Erythroblast (primary cell): ENCODE measurements around the gene PRTG.
"Not testable (repeated sequence)": the region's sequence is repeated elsewhere in the genome, so short reads cannot be mapped to it uniquely, and the experiment has no call there.

ENCODE experiments used
- DNase-seq, 2 experiments: peaks; one replicate each; lab custom pipeline; 2025; lab: John Stamatoyannopoulos, UW
- GATA1 ChIP-seq: IDR thresholded peaks from 2 replicates; pipeline ENCODE4 v1.6.1; 2011; ENCODE audit warnings: low read depth, mild to moderate bottlenecking, control low read depth, low read length, moderate library complexity
- POLR2A ChIP-seq: IDR thresholded peaks from 2 replicates; pipeline ENCODE4 v1.6.1; 2011; ENCODE audit warnings: mild to moderate bottlenecking, low read length

Gene PRTG

DNA sequence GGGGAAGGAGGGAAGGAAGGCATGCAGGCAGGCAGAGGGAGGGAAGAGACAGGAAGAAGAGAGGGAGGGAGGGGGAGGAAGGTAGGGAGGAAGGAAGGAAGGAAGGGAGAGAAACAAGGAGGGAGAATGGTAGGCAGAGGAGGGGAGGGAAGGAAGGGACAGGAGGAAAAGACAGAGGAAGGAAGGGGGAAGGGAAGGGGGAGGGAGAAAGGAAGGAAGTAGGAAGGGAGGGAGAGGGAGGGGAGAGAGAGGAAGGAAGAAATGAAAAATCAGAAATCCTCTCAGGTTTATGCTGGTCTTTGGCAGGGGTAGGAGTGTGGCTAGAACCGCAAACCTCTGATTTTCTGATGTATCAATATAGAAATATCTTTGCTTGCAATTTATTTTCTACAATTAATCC lies 4.2 kb downstream of the PRTG start:
- TF ChIP-seq GATA1 (no peak), POLR2A (no peak)
- DNase-seq = no peak

DNA sequence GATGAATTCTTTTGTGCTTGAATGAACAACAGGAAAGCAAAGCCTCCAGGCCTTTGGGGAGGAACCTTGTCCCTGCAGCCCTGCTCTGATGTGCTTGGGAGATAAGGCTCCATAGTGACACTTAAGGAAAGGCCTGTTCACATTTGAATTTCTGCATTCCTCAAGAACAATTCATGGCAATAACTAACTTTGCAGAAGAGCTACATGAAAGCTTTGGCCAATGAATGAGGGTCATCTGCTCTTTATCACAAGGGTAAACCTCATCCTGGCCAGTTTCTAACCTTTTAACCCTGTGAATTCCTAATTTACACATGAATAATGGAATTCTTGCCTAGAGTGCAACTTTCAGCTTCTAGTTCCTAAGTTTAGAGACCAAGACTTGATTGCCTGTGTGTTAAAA lies 5.6 kb downstream of the PRTG start:
- TF ChIP-seq POLR2A (no peak), GATA1 (peak; percentile 34)
- peak; percentile 18 to 28 for DNase-seq

GRCh38 chr15:55736756-55737155 lies 6.2 kb downstream of the PRTG start:
- DNase-seq = no peak
- TF ChIP-seq POLR2A = no peak
- TF ChIP-seq GATA1 = no peak

GRCh38 chr15:55734641-55735040 lies 8.3 kb downstream of the PRTG start:
- no peak for DNase-seq
- TF ChIP-seq GATA1 (no peak), POLR2A (no peak)

- DNase-seq = not testable (repeated sequence)
Observed at GRCh38 chr15:55733461-55733860, 9.5 kb downstream of the PRTG start.

DNA sequence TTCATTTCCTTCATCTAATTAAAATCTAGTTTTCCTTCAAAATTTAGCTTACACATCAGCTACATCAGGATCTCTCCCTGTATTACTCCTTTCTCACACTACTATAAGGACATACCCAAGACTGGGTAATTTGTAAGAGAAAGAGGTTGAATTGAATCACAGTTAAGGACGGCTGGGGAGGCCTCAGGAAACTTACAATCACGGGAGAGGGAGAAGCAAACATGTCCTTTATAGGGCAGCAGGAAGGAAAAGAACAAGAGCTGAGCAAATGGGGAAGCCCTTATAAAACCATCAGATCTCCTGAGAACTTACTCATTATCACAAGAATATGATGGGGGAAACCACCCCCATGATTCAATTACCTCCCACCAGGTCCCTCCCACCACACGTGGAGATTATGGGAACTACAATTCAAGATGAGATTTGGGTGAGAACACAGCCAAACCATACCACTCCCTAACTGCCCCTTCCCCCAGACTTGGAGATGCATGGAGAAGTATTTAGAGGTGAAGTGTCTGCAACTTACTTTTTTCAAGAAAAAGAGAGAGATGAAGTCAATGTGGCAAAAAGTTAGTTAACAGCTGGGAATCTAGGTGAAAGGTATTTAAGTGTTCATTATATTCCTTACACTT lies 21.3 kb downstream of the PRTG start:
- TF ChIP-seq GATA1 = no peak
- no peak for TF ChIP-seq POLR2A
- no peak for DNase-seq

DNA sequence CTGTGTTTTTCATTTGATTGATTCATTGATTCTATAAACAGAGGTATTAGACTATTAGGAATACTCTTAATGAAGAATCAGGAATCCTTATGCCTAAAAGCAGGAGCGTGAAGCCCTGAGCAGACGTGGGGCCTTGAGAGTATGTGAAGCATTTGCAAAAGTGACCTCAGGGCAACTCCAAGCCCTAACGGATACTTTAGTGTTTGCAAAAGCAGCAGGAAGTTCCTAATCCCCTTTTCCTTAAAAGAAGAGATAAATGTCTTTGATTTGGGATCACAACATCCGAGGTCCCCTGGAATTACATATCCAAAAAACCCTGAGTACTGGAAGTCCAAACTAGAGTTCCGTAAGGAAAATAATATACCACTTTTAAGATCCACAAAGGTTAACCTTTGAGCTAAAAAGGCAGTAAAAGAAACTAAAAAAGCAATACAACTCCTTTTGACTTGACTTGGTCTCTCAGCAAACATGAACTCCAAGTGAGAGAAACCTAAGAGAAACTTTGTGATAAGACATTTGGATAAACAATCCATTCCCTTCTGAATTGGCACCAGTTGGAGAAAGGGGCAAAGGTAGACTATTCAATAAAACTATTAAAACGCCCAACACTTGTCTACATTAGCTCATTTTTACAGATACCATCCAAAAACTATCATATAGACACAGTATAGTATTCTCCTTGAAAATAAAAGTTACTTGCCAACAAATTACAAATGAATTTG lies 27.4 kb downstream of the PRTG start:
- no peak for DNase-seq
- TF ChIP-seq GATA1 (no peak), POLR2A (no peak)

GRCh38 chr15:55714064-55714463 lies 28.9 kb downstream of the PRTG start:
- no peak for DNase-seq
- TF ChIP-seq POLR2A (no peak), GATA1 (no peak)

- TF ChIP-seq POLR2A = no peak
- no peak for TF ChIP-seq GATA1
- no peak for DNase-seq
Observed at GRCh38 chr15:55712363-55712762, 30.6 kb downstream of the PRTG start.

DNA sequence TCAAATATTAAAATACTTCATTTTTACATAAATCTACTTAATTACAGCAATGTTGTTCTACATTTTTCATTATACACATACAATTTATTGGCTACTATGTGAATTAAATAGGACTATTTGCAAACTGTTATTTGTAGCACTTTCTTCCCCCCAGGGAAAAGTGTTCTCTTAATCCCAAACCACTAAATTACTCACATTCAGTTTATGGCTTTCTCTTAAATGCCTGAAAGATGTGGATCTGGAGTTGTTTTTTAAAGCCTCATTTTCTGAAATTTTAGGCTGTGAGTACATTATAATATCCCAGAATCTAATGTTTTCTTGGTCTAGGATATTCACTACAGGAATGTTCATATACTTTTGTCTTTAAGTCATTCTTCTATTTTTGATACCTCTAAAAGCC lies 32.7 kb downstream of the PRTG start:
- TF ChIP-seq GATA1 (no peak), POLR2A (no peak)
- no peak for DNase-seq

GRCh38 chr15:55709458-55709857 lies 33.5 kb downstream of the PRTG start:
- TF ChIP-seq POLR2A (no peak), GATA1 (no peak)
- no peak for DNase-seq

DNA sequence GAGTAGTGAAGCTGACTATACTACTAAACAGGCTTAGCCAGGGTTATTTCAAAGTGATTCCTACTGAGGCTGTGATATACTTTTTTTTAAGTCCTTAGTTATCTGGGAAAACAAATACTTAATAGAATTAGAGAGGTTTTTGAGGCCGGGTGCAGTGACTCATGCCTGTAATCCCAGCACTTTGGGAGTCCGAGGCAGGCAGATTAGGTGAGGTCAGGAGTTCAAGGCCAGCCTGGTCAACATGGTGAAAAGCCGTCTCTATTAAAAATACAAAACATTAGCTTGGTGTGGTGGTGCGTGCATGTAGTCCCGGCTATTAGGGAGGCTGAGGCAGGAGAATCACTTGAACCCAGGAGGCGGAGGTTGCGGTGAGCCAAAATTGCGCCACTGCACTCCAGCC lies 34.2 kb downstream of the PRTG start:
- no peak for DNase-seq
- no peak for TF ChIP-seq GATA1
- no peak for TF ChIP-seq POLR2A

DNA sequence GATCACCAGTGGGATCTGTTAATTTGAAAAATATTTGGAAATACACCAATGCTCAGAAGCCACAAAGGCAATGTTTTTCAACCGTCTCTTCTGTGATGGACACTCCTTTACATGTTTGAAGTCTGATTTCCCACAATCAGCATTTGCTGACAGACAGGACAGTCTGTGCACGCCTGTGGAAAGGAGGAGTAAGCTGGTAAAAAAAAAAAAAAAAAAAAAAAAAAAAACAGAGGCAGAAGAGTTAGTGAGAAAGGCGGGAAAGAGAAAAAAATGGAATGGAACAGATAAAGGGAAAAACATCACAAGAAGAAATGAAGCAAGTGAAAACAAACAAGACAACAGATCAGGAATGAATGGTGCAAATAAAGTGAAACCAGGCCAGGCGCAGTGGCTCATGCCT lies 35.0 kb downstream of the PRTG start:
- no peak for DNase-seq
- TF ChIP-seq POLR2A (no peak), GATA1 (no peak)

GRCh38 chr15:55707518-55707917 lies 35.4 kb downstream of the PRTG start:
- TF ChIP-seq GATA1 (no peak), POLR2A (no peak)
- no peak for DNase-seq

DNA sequence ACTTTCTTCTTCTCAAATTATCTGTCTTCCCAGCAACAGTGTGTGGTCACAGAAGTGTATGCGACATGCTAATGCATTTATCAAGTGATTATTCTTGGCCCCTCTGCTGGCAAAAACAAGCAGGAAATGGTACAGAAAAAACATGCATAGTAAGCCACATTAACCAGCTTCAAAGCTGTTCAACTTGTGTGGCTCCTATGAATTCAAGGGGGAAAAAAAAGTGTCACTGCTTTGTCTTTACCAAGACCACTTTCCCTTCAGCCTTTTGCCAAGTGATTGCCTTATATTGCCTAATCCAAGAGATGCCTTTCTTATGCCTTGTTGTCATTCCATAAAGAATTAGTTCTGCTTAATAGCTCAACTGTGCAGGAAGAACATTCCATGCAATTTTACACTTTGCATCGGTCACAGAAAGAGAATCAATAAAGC lies 39.1 kb downstream of the PRTG start:
- no peak for TF ChIP-seq POLR2A
- no peak for TF ChIP-seq GATA1
- no peak for DNase-seq
